ENCODE measurements around the gene DNM1L. TPM values are rescaled to one million over a fixed set of nuclear protein-coding genes. Genes with fewer than 3 reads are reported as not detected.

DNM1L gene
- total and polyA plus RNA-seq, 10 of the 15 experiments (the other 5 are each of a cell fraction or from before 2014, with no cell fraction given), result 23.1 to 201 (median 63.9) TPM

- WGBS (ENCODE audit: insufficient coverage, insufficient replicate concordance, low lambda C conversion rate, missing lambda C conversion rate), result 57% methylated on average over 5 of the region's 5 CpGs
- DNase-seq (ENCODE audit: low read depth, low spot score) (no peak), ATAC-seq (no peak), FAIRE-seq (no peak)
- Histone ChIP-seq H3K4me2 (ENCODE audit: control insufficient read depth, insufficient read depth) (no peak overlapping the region), H3K9ac (ENCODE audit: control insufficient read depth, insufficient read depth, low read length) (no peak overlapping the region), H3K4me1 (ENCODE audit: control insufficient read depth, insufficient read depth, low read length) (no peaks in the 10 kb centered on the region), H2AFZ (ENCODE audit: control insufficient read depth, low read depth, low read length) (no peak overlapping the region), H3K4me3 (no peak overlapping the region), H3K79me2 (ENCODE audit: control insufficient read depth, insufficient read depth, low read length) (no peaks in the 10 kb centered on the region), H3K27ac (ENCODE audit: control insufficient read depth, insufficient read depth) (no peak overlapping the region), H4K20me1 (ENCODE audit: control insufficient read depth, insufficient read depth) (no peaks in the 10 kb centered on the region), H3K36me3 (ENCODE audit: control insufficient read depth in 2 of 2, insufficient read depth in 2 of 2, low read length in 1 of 2) (no peaks in the 10 kb centered on the region), H3K27me3 (replicated peaks in 1 of 2; ENCODE audit: control insufficient read depth in 2 of 2, insufficient read depth in 2 of 2, low read length in 1 of 2) (no peaks in the 10 kb centered on the region), H3K9me3 (replicated peaks; ENCODE audit: control insufficient read depth, insufficient read depth, low read length) (no peaks in the 10 kb centered on the region)
- ChIA-PET RAD21 (ENCODE audit: unreplicated experiment) (no interaction called here), POLR2A (no interaction called here), SMC1A (ENCODE audit: uncharacterized antibody, unreplicated experiment) (interaction anchor here (0.7 kb wide), 1 partner anchor 57 kb away, joined by 3 read pairs; no protein-coding TSS in a partner anchor), CTCF (no interaction called here)
- in situ Hi-C loops (cut with MboI), result no loop called here
- no TSS peak for BruUV-seq (replicated peaks)
- intact Hi-C loops (cut with micrococcal nuclease; ENCODE audit: unreplicated experiment), result no loop called here
- TF ChIP-seq ZBTB11 (CRISPR knock-in tag; IDR thresholded peaks at IDR 0.05) (no peak), ZBTB4 (CRISPR knock-in tag; IDR thresholded peaks at IDR 0.05) (no peak), ZSCAN29 (IDR thresholded peaks at IDR 0.05) (no peak), HDGF (IDR thresholded peaks at IDR 0.05) (no peak), BACH1 (IDR thresholded peaks at IDR 0.05; ENCODE audit: borderline replicate concordance) (no peak), CHD1 (IDR thresholded peaks at IDR 0.05; ENCODE audit: low read depth, low read length) (no peak), MAX (IDR thresholded peaks at IDR 0.05; ENCODE audit: low read depth, low read length) (no peak), FOXM1 (IDR thresholded peaks at IDR 0.05; ENCODE audit: low read depth, low read length) (no peak), BRCA1 (IDR thresholded peaks at IDR 0.05; ENCODE audit: low read depth, low read length) (no peak), BCL3 (IDR thresholded peaks at IDR 0.05; ENCODE audit: borderline replicate concordance, insufficient read depth, low read depth, low read length, poor library complexity, severe bottlenecking) (no peak)
Observed at GRCh38 chr12:32651151-32651955, 27.7 kb upstream of the DNM1L start.

All from GM12878 (cell line).